GM19455 (cell line): ENCODE measurements around the gene TMEM39A.

Source experiments
- ATAC-seq: cut with Tn5 transposase; IDR thresholded peaks from one replicate; pipeline ENCODE4 v1.9.1; 2021; ENCODE audit not compliant: unreplicated experiment

The TMEM39A gene

GRCh38 chr3:119463171-119464169, at the start of gene TMEM39A:
TMEM39A (minus strand) TSS chr3:119463615; CDS start chr3:119462074, 1,541 bp downstream.
- peak; percentile 94 for ATAC-seq

- no peak for ATAC-seq
These were observed 47.3 kb upstream of the TMEM39A start for GRCh38 chr3:119510690-119511089.

- ATAC-seq: no peak
These were observed 44.9 kb upstream of the TMEM39A start for GRCh38 chr3:119508172-119508845.

GRCh38 chr3:119507404-119507803, 44.0 kb upstream of the TMEM39A start:
- no peak for ATAC-seq

- no peak for ATAC-seq
These were observed 43.2 kb upstream of the TMEM39A start for GRCh38 chr3:119506631-119507030.

GRCh38 chr3:119500901-119501300, 37.5 kb upstream of the TMEM39A start:
- no peak for ATAC-seq

GRCh38 chr3:119500265-119500664, 36.9 kb upstream of the TMEM39A start:
- ATAC-seq: no peak

- peak; percentile 98 for ATAC-seq
These were observed 35.0 kb upstream of the TMEM39A start, which contains the start of gene TIMMDC1 for GRCh38 chr3:119498186-119499011. TIMMDC1 (plus strand) TSS chr3:119498547; CDS start chr3:119498734, 187 bp downstream.

- peak; percentile 15 for ATAC-seq
These were observed 34.4 kb upstream of the TMEM39A start for GRCh38 chr3:119497820-119498185.

- ATAC-seq: no peak
These were observed 31.2 kb upstream of the TMEM39A start for GRCh38 chr3:119494597-119494996.

- ATAC-seq: no peak
These were observed 29.4 kb upstream of the TMEM39A start for GRCh38 chr3:119492810-119493209.

GRCh38 chr3:119492128-119492527, 28.7 kb upstream of the TMEM39A start:
- no peak for ATAC-seq

GRCh38 chr3:119490153-119490552, 26.7 kb upstream of the TMEM39A start:
- no peak for ATAC-seq

GRCh38 chr3:119485563-119485962, 22.1 kb upstream of the TMEM39A start:
- ATAC-seq: no peak

- ATAC-seq: no peak
These were observed 19.7 kb upstream of the TMEM39A start for GRCh38 chr3:119483101-119483500.

GRCh38 chr3:119481079-119481478, 17.7 kb upstream of the TMEM39A start:
- no peak for ATAC-seq

- no peak for ATAC-seq
These were observed 7.5 kb upstream of the TMEM39A start for GRCh38 chr3:119470866-119471265.

GRCh38 chr3:119469418-119470189, 6.2 kb upstream of the TMEM39A start:
- no peak for ATAC-seq

GRCh38 chr3:119468041-119468440, 4.6 kb upstream of the TMEM39A start:
- ATAC-seq: no peak

GRCh38 chr3:119457246-119457645, 6.2 kb downstream of the TMEM39A start:
- no peak for ATAC-seq
